ENCODE results near the gene SPAG6. TPM values are rescaled to one million over a fixed set of nuclear protein-coding genes. Genes with fewer than 3 reads are reported as not detected.

SPAG6 gene
- total RNA-seq, 2 experiments from 2014 or later, result 0.70 to 0.90 TPM

GRCh38 chr10:22437620-22438588 lies 92.6 kb downstream of the SPAG6 start:
- ChIA-PET CTCF (interaction anchor here (1.0 to 1.9 kb wide), 9 partner anchors 9 to 552 kb away, joined by 3 to 7 read pairs (median 3); no protein-coding TSS in a partner anchor), POLR2A (interaction anchor here (0.7 to 2.5 kb wide), 5 partner anchors 54 to 435 kb away, joined by 3 to 17 read pairs (median 4); partner anchors contain the start of genes COMMD3 and DNAJC1)
- ATAC-seq (peak; percentile 21), DNase-seq (no peak)
- peaks cover 19% of the 10 kb centered on the region for H3K27me3 Mint-ChIP-seq (ENCODE audit: low read depth)
- H3K27ac Mint-ChIP-seq, result peak overlapping the region; percentile 95
- H3K4me3 Mint-ChIP-seq, result peak overlapping the region; percentile 89
- no peaks in the 10 kb centered on the region for H3K9me3 Mint-ChIP-seq (ENCODE audit: insufficient read depth)
- H3K4me1 Mint-ChIP-seq (ENCODE audit: low read depth), result peaks cover 37% of the 10 kb centered on the region
- H3K36me3 Mint-ChIP-seq (ENCODE audit: low read depth), result peaks cover 6% of the 10 kb centered on the region

GRCh38 chr10:22438711-22439110 lies 93.4 kb downstream of the SPAG6 start:
- ChIA-PET CTCF (interaction anchor here (1.0 to 1.6 kb wide), 8 partner anchors 10 to 551 kb away, joined by 3 to 7 read pairs (median 3); no protein-coding TSS in a partner anchor), POLR2A (interaction anchor here (0.6 to 2.5 kb wide), 3 partner anchors 53 to 189 kb away, joined by 3 to 16 read pairs (median 3); partner anchors contain the start of gene COMMD3)
- DNase-seq (no peak), ATAC-seq (no peak)
- Mint-ChIP-seq H3K9me3 (ENCODE audit: insufficient read depth) (no peaks in the 10 kb centered on the region), H3K27ac (peak overlapping the region; percentile 95), H3K4me1 (ENCODE audit: low read depth) (peaks cover 37% of the 10 kb centered on the region), H3K36me3 (ENCODE audit: low read depth) (peaks cover 6% of the 10 kb centered on the region), H3K27me3 (ENCODE audit: low read depth) (peaks cover 21% of the 10 kb centered on the region), H3K4me3 (peak overlapping the region; percentile 89)

- Mint-ChIP-seq H3K4me3 (no peak overlapping the region), H3K27ac (no peak overlapping the region), H3K9me3 (ENCODE audit: insufficient read depth) (no peaks in the 10 kb centered on the region), H3K36me3 (ENCODE audit: low read depth) (peaks cover 6% of the 10 kb centered on the region), H3K27me3 (ENCODE audit: low read depth) (peaks cover 34% of the 10 kb centered on the region), H3K4me1 (ENCODE audit: low read depth) (peaks cover 22% of the 10 kb centered on the region)
- no peak for DNase-seq
- ChIA-PET POLR2A (no interaction called here), CTCF (no interaction called here)
- no peak for ATAC-seq
Observed at GRCh38 chr10:22442063-22442462, 96.8 kb downstream of the SPAG6 start.

- H3K4me1 Mint-ChIP-seq (ENCODE audit: low read depth), result peaks cover 22% of the 10 kb centered on the region
- DNase-seq, result no peak
- no peaks in the 10 kb centered on the region for H3K9me3 Mint-ChIP-seq (ENCODE audit: insufficient read depth)
- peaks cover 6% of the 10 kb centered on the region for H3K36me3 Mint-ChIP-seq (ENCODE audit: low read depth)
- H3K27me3 Mint-ChIP-seq (ENCODE audit: low read depth), result peaks cover 34% of the 10 kb centered on the region
- H3K27ac Mint-ChIP-seq, result no peak overlapping the region
- H3K4me3 Mint-ChIP-seq, result no peak overlapping the region
- POLR2A ChIA-PET, result interaction anchor here (1.1 kb wide), 1 partner anchor 121 kb away, joined by 3 read pairs; no protein-coding TSS in a partner anchor
- CTCF ChIA-PET, result no interaction called here
- ATAC-seq, result no peak
Observed at GRCh38 chr10:22442468-22442867, 97.2 kb downstream of the SPAG6 start.

GRCh38 chr10:22443175-22443901 lies 98.0 kb downstream of the SPAG6 start:
- ATAC-seq (no peak), DNase-seq (no peak)
- Mint-ChIP-seq H3K4me1 (ENCODE audit: low read depth) (peaks cover 15% of the 10 kb centered on the region), H3K27ac (no peak overlapping the region), H3K27me3 (ENCODE audit: low read depth) (peaks cover 34% of the 10 kb centered on the region), H3K4me3 (no peak overlapping the region), H3K9me3 (ENCODE audit: insufficient read depth) (no peaks in the 10 kb centered on the region), H3K36me3 (ENCODE audit: low read depth) (peaks cover 6% of the 10 kb centered on the region)
- ChIA-PET POLR2A (interaction anchor here (1.1 kb wide), 1 partner anchor 122 kb away, joined by 3 read pairs; no protein-coding TSS in a partner anchor), CTCF (no interaction called here)

- peaks cover 5% of the 10 kb centered on the region for H3K4me1 Mint-ChIP-seq (ENCODE audit: low read depth)
- H3K36me3 Mint-ChIP-seq (ENCODE audit: low read depth), result peaks cover 4% of the 10 kb centered on the region
- no peak for ATAC-seq
- H3K27me3 Mint-ChIP-seq (ENCODE audit: low read depth), result peaks cover 34% of the 10 kb centered on the region
- CTCF ChIA-PET, result no interaction called here
- POLR2A ChIA-PET, result no interaction called here
- no peak for DNase-seq
- no peak overlapping the region for H3K4me3 Mint-ChIP-seq
- no peak overlapping the region for H3K27ac Mint-ChIP-seq
- H3K9me3 Mint-ChIP-seq (ENCODE audit: insufficient read depth), result no peaks in the 10 kb centered on the region
Observed at GRCh38 chr10:22444219-22444788, 99.0 kb downstream of the SPAG6 start.

GRCh38 chr10:22445495-22445894 lies 100.2 kb downstream of the SPAG6 start:
- Mint-ChIP-seq H3K4me3 (no peak overlapping the region), H3K27ac (no peak overlapping the region), H3K36me3 (ENCODE audit: low read depth) (no peaks in the 10 kb centered on the region), H3K27me3 (ENCODE audit: low read depth) (peaks cover 31% of the 10 kb centered on the region), H3K4me1 (ENCODE audit: low read depth) (no peaks in the 10 kb centered on the region), H3K9me3 (ENCODE audit: insufficient read depth) (no peaks in the 10 kb centered on the region)
- ChIA-PET POLR2A (interaction anchor here (0.6 kb wide), 1 partner anchor 79 kb away, joined by 3 read pairs; no protein-coding TSS in a partner anchor), CTCF (no interaction called here)
- no peak for ATAC-seq
- DNase-seq, result no peak

- ATAC-seq, result no peak
- Mint-ChIP-seq H3K9me3 (ENCODE audit: insufficient read depth) (no peaks in the 10 kb centered on the region), H3K36me3 (ENCODE audit: low read depth) (no peaks in the 10 kb centered on the region), H3K4me1 (ENCODE audit: low read depth) (no peaks in the 10 kb centered on the region), H3K27me3 (ENCODE audit: low read depth) (peaks cover 21% of the 10 kb centered on the region), H3K27ac (no peak overlapping the region), H3K4me3 (no peak overlapping the region)
- no peak for DNase-seq
- ChIA-PET CTCF (no interaction called here), POLR2A (no interaction called here)
Observed at GRCh38 chr10:22447068-22447467, 101.8 kb downstream of the SPAG6 start.

GRCh38 chr10:22451346-22451745 lies 106.0 kb downstream of the SPAG6 start:
- CTCF ChIA-PET, result no interaction called here
- POLR2A ChIA-PET, result no interaction called here
- no peak overlapping the region for H3K27ac Mint-ChIP-seq
- H3K27me3 Mint-ChIP-seq (ENCODE audit: low read depth), result no peaks in the 10 kb centered on the region
- DNase-seq (no peak), ATAC-seq (no peak)
- no peaks in the 10 kb centered on the region for H3K36me3 Mint-ChIP-seq (ENCODE audit: low read depth)
- H3K9me3 Mint-ChIP-seq (ENCODE audit: insufficient read depth), result no peaks in the 10 kb centered on the region
- H3K4me1 Mint-ChIP-seq (ENCODE audit: low read depth), result peaks cover 11% of the 10 kb centered on the region
- no peak overlapping the region for H3K4me3 Mint-ChIP-seq

- Mint-ChIP-seq H3K9me3 (ENCODE audit: insufficient read depth) (no peaks in the 10 kb centered on the region), H3K27me3 (ENCODE audit: low read depth) (no peaks in the 10 kb centered on the region), H3K4me3 (no peak overlapping the region), H3K27ac (no peak overlapping the region), H3K4me1 (ENCODE audit: low read depth) (peaks cover 11% of the 10 kb centered on the region), H3K36me3 (ENCODE audit: low read depth) (no peaks in the 10 kb centered on the region)
- DNase-seq (no peak), ATAC-seq (no peak)
- POLR2A ChIA-PET, result no interaction called here
- CTCF ChIA-PET, result interaction anchor here (1.2 to 1.5 kb wide), 2 partner anchors 14 to 16 kb away, joined by 3 read pairs; no protein-coding TSS in a partner anchor
Observed at GRCh38 chr10:22453320-22453719, 108.0 kb downstream of the SPAG6 start.

GRCh38 chr10:22453948-22454591 lies 108.8 kb downstream of the SPAG6 start:
- Mint-ChIP-seq H3K27me3 (ENCODE audit: low read depth) (no peaks in the 10 kb centered on the region), H3K9me3 (ENCODE audit: insufficient read depth) (no peaks in the 10 kb centered on the region), H3K4me3 (no peak overlapping the region), H3K36me3 (ENCODE audit: low read depth) (no peaks in the 10 kb centered on the region), H3K4me1 (ENCODE audit: low read depth) (peaks cover 11% of the 10 kb centered on the region), H3K27ac (no peak overlapping the region)
- DNase-seq, result no peak
- ChIA-PET CTCF (interaction anchor here (1.2 to 2.0 kb wide), 3 partner anchors 14 to 534 kb away, joined by 3 to 5 read pairs (median 3); no protein-coding TSS in a partner anchor), POLR2A (no interaction called here)
- ATAC-seq, result no peak

All from activated CD8-positive, alpha-beta T cell treated with anti-CD3 and anti-CD28 coated beads, Interleukin-2, amount 10 ng/mL, durations not matched to agents 7 days and 5 days (primary cell).